Left renal pelvis (tissue), 4 donors: ENCODE data around the gene CBX1. TPM values are rescaled to one million over a fixed set of nuclear protein-coding genes. Genes with fewer than 3 reads are reported as not detected.

Experiments used
- DNase-seq, 4 donors: peaks; one replicate each; pipeline ENCODE4 v3.0.0-alpha.2; 2013; ENCODE audit warnings: low read depth in 4 of 4, low spot score in 3 of 4
- polyA plus RNA-seq, 4 donors: library from polyadenylated mRNA; unstranded; fragments of 120-200 nt; gene quantifications; one replicate each; pipeline ENCODE4 v1.2.1, GENCODE V29; 2013; ENCODE audit not compliant: insufficient read length in 4 of 4

CBX1 gene
- 100 to 1,000 TPM; 170 to 204 (median 197) TPM for polyA plus RNA-seq

DNA sequence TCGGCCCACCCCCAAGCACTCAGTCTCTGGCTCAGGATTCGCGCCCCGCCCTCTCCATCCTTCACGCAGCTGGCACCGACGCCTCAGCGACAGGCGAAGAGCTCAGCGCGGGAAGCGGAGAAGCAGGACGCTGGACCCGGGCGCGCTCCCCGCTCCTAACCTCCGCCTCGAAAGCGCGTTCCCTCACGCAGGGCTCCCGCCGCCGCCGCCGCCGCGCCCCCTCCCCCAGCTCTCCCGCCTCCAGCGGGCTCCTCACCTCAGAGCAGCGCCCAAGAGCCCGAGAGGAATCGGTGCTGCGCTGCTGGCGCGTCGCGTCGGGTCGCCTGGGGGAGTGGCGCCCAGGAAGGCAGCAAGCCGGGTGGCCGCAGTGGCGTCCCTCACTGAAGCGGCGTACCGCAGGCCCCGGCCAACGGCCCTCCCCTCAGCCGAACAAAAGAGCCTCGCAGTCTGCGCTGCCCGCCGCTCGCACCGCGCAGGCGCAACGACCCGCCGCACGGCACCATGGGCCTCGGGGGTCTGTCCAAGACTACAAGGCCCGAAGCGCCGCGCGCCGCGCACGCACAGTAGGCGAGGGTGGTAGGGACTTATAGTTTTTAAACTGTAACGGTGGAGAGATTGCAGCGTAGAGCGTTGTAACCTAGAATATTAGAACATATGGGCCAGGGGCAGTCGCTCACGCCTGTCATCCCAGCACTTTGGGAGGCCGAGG, at the start of gene CBX1:
Gene CBX1 (minus strand): TSS at position 467 of the 709 bp plus-strand sequence. CDS start 24,474 bp downstream, outside the sequence.
- DNase-seq, result peak; percentile 88 to 92 (median 90)

DNA sequence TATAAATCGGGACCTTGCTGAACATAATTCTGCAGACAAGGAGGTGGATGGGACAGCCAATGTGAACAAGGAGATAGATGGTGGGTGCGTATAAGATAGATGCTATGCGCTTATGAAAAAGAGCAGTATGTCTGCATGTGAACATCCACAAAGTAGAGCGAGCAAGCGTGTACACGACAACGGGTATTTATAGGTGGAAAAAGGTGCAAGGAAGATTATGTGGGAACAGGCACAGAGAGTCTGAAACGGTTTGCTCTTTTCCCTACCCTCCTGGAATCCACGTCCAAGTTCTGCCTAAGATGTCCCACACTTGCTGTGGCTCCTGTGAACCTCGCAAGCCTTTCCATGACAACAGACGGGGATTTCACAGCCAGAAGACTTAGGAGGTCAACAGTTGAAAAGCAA, 49.3 kb upstream of the CBX1 start:
- DNase-seq, result no peak

GRCh38 chr17:48149787-48150463, 48.6 kb upstream of the CBX1 start:
- no peak for DNase-seq

DNA sequence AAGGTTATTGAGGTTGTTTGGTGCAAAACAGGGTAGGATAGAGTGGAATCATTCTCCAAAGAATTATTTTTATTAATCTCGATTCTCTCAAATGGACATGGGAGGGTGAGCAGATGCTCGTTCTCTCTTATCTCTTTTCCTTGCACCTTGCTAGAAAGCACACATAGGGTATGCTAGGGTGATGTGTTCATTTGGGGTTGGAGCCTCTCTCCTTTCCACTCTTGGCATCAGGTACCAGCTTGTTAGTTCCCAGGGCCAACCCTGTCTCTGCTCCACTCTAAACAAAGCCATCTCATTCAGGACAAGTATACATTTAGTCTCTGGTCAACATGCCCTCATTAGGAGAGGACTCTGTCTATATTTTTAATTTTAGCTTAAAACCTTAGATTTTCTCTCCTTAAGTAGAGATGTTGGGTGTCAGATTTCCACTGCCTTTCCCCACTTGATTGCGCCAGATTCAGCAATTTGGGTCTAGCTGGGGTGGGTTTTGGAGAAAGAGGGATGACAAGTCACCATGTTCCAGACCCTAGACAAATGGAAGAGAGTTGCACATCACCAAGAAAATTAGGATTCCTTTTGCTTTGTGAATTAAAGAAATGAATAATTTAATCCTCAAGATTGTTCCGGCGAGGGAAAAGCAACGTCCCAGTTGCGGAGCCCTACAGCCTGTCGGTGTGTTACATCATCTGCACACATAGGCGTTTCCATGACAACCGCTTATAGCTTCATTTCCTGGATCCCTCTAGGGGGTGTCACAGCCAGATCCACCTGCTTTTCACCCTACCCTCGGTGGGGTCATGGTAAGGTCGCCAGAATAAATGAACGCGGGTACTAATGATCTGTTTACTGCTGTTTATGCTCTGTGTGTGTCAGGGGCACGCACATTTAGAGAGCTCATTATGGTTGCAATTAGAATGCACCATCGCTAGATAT, 47.8 kb upstream of the CBX1 start:
- DNase-seq, result no peak

- no peak for DNase-seq
Observed at GRCh38 chr17:48148029-48148770, 46.9 kb upstream of the CBX1 start.

- no peak for DNase-seq
Observed at GRCh38 chr17:48144976-48145798, 43.9 kb upstream of the CBX1 start.

- DNase-seq, result no peak
Observed at GRCh38 chr17:48144231-48144630, 43.0 kb upstream of the CBX1 start.

DNA sequence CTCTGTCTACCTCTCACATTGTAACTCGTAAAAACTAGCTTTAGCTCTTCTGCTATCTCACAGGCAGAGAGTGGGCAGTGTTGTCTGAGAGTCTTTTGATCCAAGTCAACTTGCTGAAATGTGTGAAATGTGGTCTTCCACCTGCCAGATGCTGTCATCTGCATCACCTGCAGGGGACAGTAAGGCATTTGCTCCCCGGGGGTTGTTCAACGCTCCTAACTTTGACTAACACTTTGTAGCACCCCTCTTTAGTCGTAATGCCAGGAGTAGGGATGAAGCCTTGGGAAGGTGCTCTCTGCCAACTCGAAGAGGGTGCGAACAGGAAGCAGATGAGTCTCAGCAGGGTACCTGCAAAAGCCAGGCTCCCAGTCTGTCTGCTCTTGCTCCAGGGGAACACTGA, 42.4 kb upstream of the CBX1 start:
- DNase-seq, result no peak

DNA sequence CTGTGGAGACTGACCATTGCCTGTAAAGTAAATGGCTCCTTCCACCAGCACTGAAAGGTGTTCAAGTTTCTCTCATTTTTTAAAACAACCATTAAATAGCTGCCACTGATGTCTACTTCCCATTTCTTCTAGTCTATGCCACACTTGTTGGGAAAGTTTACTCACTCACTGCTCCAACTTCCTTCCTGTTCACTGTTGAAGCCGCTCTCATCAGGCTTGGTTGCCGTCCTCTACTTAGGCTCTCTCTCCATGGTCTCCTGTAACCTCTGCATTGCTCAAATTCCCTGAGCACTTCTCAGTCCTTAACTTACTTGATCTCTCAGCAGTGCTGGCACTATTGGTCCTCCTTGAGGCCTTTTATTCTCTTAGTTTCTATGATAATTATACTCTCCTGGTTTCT, 38.7 kb upstream of the CBX1 start:
- no peak for DNase-seq

DNA sequence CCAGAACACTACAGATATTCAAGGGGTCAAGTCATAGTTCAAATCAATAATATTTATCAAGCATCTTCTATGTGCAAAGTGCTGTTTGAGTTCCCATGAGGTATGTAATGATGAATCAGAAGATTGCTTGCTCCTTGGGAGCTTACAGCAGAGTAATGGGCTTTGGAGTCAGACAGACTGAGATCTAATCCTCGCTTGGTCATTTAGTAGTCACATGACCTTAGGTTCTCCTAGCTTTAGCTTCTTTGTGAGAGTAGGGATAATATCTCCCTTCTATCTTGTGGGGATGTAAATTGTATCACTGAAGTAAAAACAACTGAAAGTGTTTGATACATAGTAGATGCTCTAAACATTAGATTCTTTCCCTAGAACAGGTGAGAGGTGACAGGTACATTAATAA, 36.4 kb upstream of the CBX1 start:
- no peak for DNase-seq

DNA sequence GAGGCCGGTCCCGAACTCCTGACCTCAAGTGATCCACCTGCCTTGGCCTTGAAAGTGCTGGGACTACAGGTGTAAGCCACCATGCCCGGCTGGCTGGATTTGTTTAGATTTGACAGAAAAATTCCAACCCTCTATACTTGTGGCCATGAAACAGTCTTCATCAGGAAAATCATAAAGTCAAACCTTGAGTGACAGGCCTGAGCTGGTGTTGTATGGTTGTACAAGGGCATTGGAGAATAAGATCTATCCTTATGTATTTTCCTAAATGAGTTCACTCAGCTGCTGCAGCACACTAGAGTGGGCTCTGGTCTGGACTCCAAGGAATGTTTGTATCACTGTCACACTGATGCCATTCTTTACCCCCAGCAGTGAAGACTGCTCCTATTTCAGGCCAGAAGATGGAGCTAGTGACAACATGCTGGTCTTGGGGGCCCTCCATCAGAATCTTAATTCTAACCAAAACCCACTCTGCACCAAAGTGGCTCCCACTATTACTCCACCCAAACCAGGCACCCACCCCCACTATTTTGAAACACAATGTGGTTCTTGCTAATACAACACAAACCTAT, 33.7 kb upstream of the CBX1 start:
- DNase-seq, result no peak

- DNase-seq, result no peak
Observed at GRCh38 chr17:48132385-48132784, 31.1 kb upstream of the CBX1 start.

GRCh38 chr17:48131216-48131824, 30.0 kb upstream of the CBX1 start:
- peak in 2 of 4 donors; percentile 64 to 66 for DNase-seq

DNA sequence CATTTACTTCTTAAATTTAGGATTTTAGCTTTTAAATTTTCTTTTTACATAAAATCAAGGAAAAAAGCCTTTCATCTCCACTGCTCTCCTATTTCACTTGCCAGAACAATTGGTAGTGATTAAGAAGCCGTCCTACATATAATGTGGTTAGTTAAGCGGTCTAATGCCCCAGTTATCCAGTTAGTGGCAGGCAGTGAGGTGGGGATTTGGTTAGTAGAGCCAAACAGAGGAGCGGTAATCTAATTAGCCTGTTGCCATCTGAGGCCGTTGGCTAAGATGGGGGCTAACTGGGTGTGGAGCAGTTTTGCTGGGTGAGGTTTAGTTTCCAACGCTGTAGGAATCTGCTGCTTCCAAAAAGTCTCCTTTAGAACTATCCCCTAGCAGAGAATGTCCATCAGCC, 28.7 kb upstream of the CBX1 start:
- no peak for DNase-seq

- DNase-seq, result no peak
Observed at GRCh38 chr17:48128400-48128799, 27.1 kb upstream of the CBX1 start.

GRCh38 chr17:48127371-48128051, 26.2 kb upstream of the CBX1 start:
- DNase-seq, result no peak

DNA sequence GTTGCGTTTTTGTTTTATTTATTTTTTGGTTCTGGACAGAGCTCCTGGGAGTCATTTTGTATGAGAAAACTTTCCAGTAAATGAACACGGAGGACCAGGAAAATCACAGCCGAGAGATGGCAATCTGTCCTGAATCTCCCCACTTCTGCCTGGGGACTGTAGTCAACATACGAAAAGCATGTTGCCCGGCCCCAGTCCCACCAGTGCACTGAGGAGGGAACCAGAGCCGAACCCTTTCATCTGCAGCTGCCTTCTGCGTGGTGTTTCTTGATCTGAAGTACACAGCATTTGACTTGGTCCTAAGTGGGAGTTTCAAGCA, 25.2 kb upstream of the CBX1 start:
- DNase-seq, result no peak

- no peak for DNase-seq
Observed at GRCh38 chr17:48125829-48126531, 24.7 kb upstream of the CBX1 start.
